OCI-M1 (cell line): ENCODE measurements around the gene MICAL2.
"Not testable (repeated sequence)": the region's sequence is repeated elsewhere in the genome, so short reads cannot be mapped to it uniquely, and the experiment has no call there.

Source experiments
- DNase-seq: peaks from one replicate; lab custom pipeline; 2025; lab: John Stamatoyannopoulos, UW

The MICAL2 gene

DNA sequence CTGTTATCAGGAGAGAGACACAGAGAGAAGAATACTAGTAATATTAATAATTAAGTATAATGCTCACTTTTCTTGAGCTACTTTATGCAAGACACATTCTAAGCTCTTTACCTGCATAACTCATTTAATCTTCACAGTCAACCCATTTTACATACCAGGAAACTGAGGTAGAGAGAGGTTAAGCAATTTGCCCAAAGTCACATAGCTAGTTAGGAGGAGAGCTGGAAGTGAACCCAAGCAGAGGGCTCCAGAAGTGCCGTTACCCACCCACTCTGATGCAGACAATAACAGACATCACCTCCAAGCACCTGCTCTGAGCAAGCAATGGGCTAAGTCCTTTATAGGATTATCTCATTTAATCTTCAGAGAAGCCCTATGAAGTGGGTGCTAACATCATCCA lies 24.8 kb downstream of the MICAL2 start:
- DNase-seq, result no peak

DNA sequence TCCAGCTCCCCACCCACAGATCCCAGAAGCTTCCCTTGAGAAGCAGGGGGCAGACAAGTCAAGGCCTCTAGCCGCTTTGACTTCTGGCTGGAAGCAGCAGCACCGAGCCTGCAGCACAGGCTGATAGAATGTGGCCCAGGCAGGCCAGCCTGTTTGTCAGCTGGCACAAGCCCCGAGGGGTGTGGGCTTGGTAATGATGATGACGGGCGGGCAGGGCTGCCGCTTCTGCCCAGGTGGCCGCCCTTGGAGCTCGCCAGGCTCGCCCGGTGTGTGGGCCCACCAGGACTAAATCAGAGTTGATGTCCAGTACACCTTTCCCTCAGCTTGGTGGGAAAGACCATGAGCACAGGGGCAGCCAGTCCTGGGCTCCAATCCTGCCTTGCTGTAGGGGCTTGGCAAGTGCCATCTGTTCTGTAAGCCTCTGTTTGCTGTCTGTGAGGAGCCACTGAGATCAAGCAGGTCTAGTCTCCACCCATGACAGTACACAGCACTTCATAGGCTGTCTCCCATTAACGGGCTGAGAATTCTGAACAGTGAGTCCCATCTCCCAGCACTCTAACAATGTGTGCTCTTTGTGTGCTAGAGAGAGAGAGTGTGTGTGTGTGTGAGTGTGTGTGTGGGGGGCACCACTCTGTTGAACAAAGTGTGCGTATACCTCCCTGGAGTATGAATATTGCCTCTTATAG lies 26.8 kb downstream of the MICAL2 start:
- no peak for DNase-seq

- DNase-seq, result no peak
Observed at GRCh38 chr11:12137938-12138731, 27.7 kb downstream of the MICAL2 start.

GRCh38 chr11:12139144-12139881 lies 28.9 kb downstream of the MICAL2 start:
- DNase-seq, result no peak

GRCh38 chr11:12140186-12140793 lies 29.9 kb downstream of the MICAL2 start:
- no peak for DNase-seq

- DNase-seq, result no peak
Observed at GRCh38 chr11:12141283-12141682, 30.9 kb downstream of the MICAL2 start.

DNA sequence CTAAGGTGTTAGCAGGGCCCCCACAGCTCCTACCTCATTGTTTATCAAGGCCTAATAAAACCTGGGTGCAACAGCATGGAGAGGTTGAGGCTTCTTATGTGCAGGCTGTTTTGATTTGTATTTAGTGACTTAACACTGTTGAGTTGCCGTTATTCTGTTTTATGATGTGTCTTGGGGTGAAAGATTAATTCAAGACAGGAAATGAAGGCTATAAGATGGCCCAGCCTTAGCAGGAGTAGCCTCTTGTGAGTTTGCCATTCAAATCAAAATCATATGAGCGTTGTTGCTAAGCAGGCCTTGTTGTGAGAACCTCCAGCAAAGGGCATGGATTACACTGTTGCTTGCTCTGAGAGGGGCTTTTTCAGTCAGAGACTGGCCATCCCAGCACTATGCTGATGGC lies 31.8 kb downstream of the MICAL2 start:
- no peak for DNase-seq

GRCh38 chr11:12142909-12143308 lies 32.5 kb downstream of the MICAL2 start:
- no peak for DNase-seq

DNA sequence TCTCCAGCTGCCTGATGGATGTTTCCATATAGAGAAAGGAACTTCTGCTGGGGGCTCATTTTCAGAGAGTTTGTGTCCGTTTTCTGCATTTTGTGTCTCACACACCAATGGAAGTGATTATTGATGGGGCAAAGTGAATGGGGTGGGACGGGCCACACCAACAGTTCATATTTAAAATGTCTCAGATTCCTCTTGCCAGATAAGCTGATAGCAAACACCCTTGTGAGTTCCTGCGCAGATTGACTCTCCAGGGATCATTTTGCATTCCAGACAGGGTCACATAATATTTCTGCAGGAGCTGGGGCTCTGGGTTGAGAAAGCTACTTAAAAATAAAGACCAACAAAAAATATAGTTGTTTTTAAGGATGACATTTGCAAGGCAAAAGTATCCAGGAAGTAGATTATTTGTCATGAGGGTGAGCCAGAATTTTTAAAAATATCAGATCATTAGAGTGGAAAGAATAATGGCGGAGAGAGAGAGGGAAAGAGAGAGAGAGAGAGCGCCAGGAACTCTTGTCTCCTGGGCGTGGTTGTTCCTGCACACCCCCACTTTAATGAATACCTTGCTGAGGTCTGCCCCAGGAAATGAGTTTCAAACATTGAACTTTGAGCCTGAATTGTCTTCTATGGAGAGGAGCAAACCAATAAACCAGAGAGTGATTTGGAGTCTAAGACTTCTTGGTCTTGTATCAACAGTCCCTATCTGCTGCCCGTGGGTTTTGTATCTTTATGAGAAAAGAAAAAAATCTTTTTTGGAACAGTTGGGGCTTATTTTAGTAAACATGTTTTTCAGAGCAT lies 33.3 kb downstream of the MICAL2 start:
- DNase-seq, result no peak

DNA sequence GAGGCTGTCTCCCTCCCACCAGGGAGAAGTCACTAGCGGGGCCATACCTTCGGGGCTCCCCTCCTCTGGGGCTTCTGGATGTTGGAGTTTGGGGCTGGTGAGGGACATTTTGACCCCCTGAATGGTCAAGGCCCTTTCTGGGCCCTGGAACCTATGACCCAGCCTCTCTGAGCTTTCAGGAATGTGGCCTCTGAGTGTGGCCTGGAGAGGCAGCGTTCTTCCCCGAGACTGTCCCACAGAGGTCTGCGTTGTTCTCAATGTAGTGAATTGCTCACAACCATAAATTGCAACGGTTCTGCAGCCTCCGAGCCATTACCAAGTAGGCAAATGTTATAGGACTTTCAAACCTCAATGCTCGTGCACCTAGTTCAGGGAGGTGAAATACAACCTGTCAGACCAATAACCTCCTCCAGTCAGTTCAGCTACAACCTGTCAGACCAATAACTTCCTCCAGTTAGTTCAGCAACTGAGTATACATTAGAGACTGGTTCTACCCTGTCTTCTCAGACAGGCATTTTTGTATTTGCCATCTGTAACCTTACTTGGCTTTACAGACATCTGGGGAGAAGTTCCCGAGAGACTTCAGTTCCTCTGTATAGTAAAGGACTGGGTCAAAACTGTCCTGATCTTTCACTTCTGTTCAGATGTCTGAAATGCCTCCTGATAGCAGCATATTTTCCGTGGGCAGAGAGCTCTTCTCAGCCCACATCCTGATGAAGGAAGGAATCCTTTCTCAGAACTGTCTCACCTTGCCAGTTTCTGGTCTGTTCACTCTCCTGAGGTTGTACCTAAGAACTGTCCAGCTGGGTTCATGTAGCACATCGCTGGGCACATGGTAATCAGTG lies 34.2 kb downstream of the MICAL2 start:
- DNase-seq, result peak; percentile 8

GRCh38 chr11:12146678-12147077 lies 36.3 kb downstream of the MICAL2 start:
- not testable (repeated sequence) for DNase-seq

- DNase-seq, result no peak
Observed at GRCh38 chr11:12147827-12148226, 37.4 kb downstream of the MICAL2 start.

DNA sequence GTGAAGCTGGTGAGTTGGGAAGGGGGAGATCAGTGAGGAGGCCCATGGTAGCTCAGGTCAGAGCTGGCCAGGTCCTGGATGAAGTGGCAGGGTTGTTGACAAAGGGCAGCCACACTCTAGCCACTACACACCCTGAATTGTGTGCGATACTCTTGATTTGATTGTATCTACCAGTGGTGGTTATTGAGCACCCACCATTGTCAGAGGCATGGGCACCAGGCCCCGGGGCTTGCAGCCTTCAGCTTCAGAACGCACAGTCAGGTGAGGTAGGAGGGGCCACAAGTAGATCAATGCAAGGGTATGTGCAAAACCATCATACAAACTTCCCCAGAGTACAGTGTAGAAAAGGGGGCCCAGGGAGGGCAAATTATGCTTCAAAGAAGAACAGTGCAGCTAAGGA lies 38.1 kb downstream of the MICAL2 start:
- DNase-seq, result no peak

- DNase-seq, result no peak
Observed at GRCh38 chr11:12148882-12149281, 38.5 kb downstream of the MICAL2 start.

GRCh38 chr11:12149672-12150225 lies 39.4 kb downstream of the MICAL2 start:
- DNase-seq, result peak; percentile 95

GRCh38 chr11:12150831-12151382 lies 40.5 kb downstream of the MICAL2 start:
- peak; percentile 27 for DNase-seq

- no peak for DNase-seq
Observed at GRCh38 chr11:12152321-12152720, 41.9 kb downstream of the MICAL2 start.

DNA sequence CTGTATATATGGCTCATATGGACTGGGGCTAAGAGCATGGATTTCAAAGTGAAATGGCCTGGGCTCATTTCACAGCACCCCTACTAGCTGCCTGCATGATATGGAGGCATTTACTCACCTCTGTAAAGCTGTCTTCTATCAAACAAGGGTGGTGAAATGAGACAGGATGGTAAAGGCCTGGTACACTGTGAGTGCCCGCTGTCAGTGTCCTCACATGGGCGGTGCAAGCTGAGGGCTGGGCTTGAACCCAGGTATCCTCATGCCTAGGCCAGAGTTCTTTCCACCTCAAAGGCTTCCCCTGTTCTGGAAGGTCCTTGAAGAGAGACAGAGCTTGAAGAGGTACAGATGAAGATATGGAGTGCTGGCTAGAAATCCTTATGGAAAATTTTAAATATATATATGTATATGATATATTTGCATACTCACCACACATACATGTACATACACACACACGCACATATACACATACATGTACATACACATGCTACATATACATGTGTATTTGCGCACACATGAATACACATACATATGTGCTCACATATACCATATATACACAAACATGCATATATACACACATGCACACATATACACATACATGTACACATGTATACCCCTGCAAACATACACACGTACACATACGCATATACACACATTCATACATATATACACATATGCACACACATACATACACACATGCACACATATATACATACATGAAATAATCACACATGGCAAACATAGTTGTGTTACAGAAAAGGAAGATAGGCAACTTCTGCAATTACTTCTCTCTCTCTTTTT lies 44.7 kb downstream of the MICAL2 start:
- no peak for DNase-seq

GRCh38 chr11:12155696-12156095 lies 45.3 kb downstream of the MICAL2 start:
- no peak for DNase-seq
